Measurements from ENCODE around the gene DRAXIN.

DNA sequence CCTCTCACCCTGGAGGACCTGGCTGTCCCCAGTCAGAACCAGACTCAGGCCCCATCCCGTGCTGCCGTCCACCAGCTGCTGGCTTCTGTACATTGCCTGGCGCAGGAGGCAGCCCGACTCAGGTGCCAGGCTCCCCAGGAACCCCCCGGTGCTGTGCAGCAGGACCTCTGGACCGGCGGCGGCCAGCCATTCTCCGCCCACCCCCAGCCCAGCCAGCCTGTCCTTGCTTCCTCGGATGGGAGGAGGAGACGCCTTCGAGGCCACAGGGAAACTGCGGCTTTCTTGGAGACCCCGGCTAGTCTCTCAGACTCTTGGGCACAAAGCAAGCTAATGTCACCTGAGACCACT is 74.9 kb downstream of the DRAXIN start:
- TF ChIP-seq POLR2AphosphoS5 (IDR thresholded peaks at IDR 0.05) = no peak
- TF ChIP-seq POLR2A (IDR thresholded peaks at IDR 0.05) = no peak
